CD4-positive, alpha-beta T cell treated with Interleukin-15 for 4 hours (primary cell): ENCODE measurements around the gene SPACA4.
"Not testable (repeated sequence)": the region's sequence is repeated elsewhere in the genome, so short reads cannot be mapped to it uniquely, and the experiment has no call there.

ENCODE experiments used
- DNase-seq: peaks from one replicate; pipeline ENCODE4 v3.0.0-alpha.2; 2020; ENCODE audit warnings: low spot score

The SPACA4 gene

GRCh38 chr19:48618916-48619691 is 12.6 kb downstream of the SPACA4 start, which contains the start of the genes RPL18 and SPHK2:
Gene RPL18 (minus strand): TSS chr19:48619178. CDS start chr19:48619143, 35 bp downstream.
Gene SPHK2 (plus strand): TSS chr19:48619506. CDS start chr19:48620515, 1,009 bp downstream.
- DNase-seq = peak; percentile 97

- no peak for DNase-seq
Observed at GRCh38 chr19:48619692-48620585, 13.4 kb downstream of the SPACA4 start.

- no peak for DNase-seq
Observed at GRCh38 chr19:48623556-48624066, 17.1 kb downstream of the SPACA4 start.

GRCh38 chr19:48624067-48624594 is 17.6 kb downstream of the SPACA4 start:
- peak; percentile 97 for DNase-seq

- DNase-seq = no peak
Observed at GRCh38 chr19:48624791-48625723, 18.5 kb downstream of the SPACA4 start.

GRCh38 chr19:48625891-48626327 is 19.4 kb downstream of the SPACA4 start:
- no peak for DNase-seq

- peak; percentile 48 for DNase-seq
Observed at GRCh38 chr19:48627201-48627864, 20.8 kb downstream of the SPACA4 start.

- no peak for DNase-seq
Observed at GRCh38 chr19:48627865-48628314, 21.3 kb downstream of the SPACA4 start.

GRCh38 chr19:48628486-48629296 is 22.1 kb downstream of the SPACA4 start:
- DNase-seq = no peak

GRCh38 chr19:48629297-48629598 is 22.7 kb downstream of the SPACA4 start:
- DNase-seq = no peak

GRCh38 chr19:48629599-48630295 is 23.2 kb downstream of the SPACA4 start:
- DNase-seq = no peak

GRCh38 chr19:48630296-48631063 is 23.9 kb downstream of the SPACA4 start:
- DNase-seq = no peak

- DNase-seq = no peak
Observed at GRCh38 chr19:48631225-48631624, 24.7 kb downstream of the SPACA4 start.

- DNase-seq = not testable (repeated sequence)
Observed at GRCh38 chr19:48632286-48632685, 25.7 kb downstream of the SPACA4 start.

GRCh38 chr19:48632692-48633147 is 26.2 kb downstream of the SPACA4 start:
- no peak for DNase-seq

GRCh38 chr19:48633148-48634035 is 26.9 kb downstream of the SPACA4 start:
- no peak for DNase-seq

GRCh38 chr19:48634036-48634342 is 27.4 kb downstream of the SPACA4 start:
- DNase-seq = no peak
